HG02678 (cell line): ENCODE results near the gene FBXW5.

Experiments used
- ATAC-seq: cut with Tn5 transposase; IDR thresholded peaks from one replicate; pipeline ENCODE4 v1.9.1; 2021; ENCODE audit warnings: mild to moderate bottlenecking, moderate library complexity; ENCODE audit not compliant: unreplicated experiment

Gene FBXW5

GRCh38 chr9:136949817-136950655, 5.5 kb upstream of the FBXW5 start:
- ATAC-seq, result peak; percentile 86

DNA sequence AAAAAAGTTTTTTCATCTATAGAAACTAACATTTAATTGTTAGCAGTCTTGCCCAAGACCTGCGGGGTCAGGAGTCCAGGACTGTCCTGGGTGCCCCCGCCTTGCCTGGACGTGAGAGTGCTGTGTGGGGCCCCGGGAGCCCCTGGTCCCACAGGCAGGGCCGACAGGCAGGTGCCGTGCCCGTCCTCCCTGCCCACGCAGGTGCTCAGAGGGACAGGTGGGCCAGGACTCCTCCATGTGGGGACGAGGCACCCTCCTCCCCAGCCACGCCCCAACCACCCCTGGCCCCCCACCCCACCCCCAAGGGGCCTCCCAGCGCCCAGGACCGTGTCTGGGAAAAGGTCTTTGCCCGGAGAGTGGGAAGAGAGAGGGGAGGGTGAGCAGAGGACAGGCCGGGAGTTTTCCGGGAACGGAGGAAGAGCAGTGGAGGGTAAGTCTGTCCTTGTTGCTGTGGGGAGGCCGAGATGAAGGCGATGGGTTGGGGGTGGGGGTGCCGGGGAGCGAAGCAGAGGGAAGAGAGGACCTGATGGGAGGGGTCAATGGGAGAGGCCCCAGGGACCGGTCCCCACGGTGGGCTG, 4.8 kb upstream of the FBXW5 start:
- no peak for ATAC-seq

DNA sequence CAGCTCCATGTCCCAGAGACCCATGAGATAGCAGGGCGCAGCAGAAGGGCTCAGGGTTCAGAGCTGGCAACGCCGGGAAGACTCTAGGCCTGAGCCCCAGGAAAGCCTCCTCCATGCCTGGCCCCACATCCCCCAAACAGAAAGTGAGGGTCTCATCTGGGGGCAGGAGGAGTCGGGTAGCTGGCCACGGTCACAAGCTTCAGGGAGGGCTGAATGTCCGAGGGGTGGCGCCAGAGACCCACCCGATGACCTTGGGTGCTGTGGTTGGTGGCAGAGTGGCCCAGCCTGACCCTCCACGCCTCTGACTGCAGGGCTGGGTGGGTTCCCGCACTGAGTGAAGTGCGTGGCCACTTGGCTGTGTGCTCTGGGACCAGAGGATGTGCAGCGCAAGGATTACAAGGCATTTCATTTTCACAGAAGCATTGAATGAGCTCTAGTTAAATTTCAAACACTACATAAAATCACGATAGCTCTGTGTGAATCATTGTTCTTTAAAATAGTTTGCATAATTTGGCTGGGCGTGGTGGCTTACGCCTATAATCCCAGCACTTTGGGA, 3.5 kb upstream of the FBXW5 start:
- ATAC-seq, result no peak

- no peak for ATAC-seq
Measured at GRCh38 chr9:136947028-136947891, 2.7 kb upstream of the FBXW5 start.

- no peak for ATAC-seq
Measured at GRCh38 chr9:136946228-136947027, 1.9 kb upstream of the FBXW5 start.

- ATAC-seq, result no peak
Measured at GRCh38 chr9:136945333-136946227, 1.0 kb upstream of the FBXW5 start.

GRCh38 chr9:136944212-136944518, 373 bp downstream of the FBXW5 start:
- no peak for ATAC-seq

DNA sequence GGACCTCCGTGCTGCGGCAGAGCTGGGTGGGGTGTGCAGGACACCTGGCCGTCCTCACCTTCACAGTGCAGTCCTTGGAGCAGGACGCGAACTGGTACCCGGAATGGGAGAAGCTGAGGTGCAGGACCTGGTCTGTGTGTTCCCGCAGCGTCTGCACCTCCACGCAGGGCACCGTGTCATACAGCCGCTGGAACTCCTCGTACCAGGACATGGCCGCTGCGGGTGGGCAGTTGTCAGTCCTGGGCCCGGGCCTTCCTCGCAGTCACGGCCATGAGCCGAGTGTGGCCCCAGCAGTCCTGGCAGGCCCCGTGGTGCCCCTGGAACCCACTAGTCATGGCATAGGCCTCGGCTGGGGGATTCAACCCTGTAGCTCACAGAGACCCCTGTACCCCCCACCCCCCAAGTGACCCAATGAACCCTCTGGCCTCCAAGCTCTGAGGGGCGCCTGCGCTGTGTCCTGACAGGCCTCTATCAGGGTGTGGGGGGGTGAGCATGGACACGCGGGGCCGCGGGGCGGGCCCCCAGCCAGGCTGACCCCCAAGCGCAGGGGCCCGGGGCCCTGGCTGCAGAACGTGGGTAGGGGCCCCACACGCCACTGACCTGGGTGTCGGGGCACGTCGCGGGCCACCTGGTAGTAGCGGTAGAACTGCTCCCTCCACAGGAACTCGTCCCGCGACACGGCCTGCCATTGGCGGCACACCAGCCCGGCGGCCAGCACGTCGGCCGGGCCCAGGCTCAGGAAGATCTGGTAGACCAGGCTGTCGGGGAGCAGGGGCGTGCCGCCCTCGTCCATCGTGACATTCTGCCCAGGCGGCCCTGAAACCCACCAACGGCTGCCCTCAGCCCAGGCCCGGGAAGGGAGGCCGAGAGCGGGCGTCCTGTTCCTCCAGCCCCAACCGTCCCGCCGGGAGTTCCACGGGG, 987 bp downstream of the FBXW5 start:
- peak; percentile 11 for ATAC-seq

GRCh38 chr9:136942881-136943230, 1.7 kb downstream of the FBXW5 start:
- ATAC-seq, result no peak

DNA sequence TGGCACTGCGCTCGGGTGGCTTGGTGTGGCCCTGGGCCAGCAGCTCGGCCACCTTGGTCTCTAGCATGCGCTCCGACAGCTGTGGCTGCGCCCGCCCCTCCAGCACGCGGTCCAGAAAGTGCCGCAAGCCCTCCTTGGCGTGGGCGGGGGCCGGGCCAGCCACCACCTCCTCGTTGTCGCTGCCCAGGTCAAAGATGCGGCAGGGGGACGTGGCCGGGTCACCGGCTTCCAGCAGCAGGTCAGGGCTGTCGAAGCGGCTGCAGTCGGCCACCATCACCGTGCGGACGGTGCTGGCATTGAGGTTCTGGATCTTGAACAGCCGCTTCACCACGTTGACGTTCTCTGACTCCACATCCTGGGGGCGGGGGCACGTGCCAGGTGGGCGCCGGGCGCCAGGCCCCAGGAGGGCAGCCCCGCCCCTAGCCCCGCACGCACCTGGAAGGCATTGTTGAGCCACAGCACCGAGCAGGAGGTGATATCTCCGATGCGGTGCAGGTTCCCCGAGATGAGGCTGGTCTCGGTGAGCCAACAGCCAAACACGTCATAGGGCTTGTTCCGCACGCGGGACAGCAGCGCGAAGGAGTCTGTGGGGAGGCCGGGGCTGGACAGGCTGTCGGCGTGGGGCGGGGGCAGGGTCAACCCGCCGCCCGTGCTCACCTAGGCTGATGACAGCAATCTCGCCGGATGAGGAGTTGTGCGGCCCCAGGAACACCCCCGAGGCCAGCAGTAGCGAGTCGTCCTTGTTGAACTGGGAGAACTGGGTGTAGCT, 2.2 kb downstream of the FBXW5 start:
- ATAC-seq, result no peak

DNA sequence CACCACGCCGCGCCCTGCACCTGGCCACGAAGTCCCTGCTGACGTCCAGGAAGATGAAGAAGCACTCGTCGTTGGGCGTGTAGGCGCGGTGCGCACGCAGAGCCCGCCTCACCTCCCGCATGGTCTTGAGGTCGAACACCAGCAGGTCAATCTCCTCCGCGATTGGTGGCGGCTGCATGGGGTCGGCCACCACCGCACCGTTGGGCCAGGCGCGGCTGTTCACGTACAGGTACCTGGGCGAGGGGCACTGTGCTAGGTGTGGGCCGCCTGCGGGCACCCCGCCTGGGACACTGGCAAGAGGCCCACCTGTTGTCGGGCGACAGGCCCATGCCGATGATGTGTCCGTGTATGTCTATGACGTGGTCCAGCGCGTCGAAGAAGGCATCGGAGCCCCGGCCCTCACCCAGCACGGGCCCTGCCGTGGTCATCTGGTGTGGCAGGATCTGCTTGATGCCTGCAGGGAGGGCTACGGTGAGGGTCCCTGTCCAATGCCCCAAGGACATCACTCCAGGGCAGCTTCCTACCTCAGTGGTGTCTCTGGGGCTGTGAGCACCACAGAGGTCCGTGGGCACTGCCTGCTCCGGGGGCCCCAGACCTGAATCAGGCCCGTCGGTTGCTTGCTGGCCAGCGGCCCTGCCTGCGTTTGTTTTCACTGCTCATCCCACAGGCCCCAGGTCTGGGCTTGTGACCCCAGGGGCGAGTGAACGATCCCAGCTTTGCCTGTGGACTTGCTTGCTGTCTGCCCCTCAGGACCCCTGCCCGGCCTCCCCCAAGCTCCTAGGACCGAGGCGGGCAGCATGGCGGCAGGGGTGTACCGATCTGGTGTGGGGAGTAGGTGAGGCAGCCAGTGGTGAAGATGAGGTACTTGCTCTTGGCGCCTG, 3.1 kb downstream of the FBXW5 start:
- no peak for ATAC-seq

GRCh38 chr9:136940526-136941230, 3.9 kb downstream of the FBXW5 start:
- ATAC-seq, result no peak

DNA sequence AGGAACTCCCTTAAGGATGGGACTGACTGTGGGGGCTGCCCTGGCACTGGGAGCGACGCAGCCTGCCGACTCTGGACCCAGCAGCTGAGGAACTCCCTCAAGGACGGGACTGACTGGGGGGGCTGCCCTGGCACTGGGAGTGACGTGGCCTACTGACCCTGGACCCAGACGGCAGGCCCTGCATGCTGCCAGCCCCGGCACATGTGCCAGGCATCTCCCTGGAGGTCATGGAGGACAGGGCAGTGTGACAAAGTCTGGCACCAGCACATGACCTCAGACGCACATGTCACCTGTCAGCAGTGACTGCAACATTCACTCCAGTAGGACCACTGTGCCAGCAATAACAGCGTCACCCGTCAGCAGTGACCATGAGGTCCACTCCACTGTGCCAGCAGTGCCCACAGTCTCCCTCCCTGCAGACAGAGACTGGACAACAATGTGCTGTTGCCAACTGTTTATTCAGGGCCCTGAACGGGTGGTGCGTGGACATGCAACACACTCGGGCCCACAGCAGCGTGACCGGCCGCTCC, 4.5 kb downstream of the FBXW5 start:
- no peak for ATAC-seq

DNA sequence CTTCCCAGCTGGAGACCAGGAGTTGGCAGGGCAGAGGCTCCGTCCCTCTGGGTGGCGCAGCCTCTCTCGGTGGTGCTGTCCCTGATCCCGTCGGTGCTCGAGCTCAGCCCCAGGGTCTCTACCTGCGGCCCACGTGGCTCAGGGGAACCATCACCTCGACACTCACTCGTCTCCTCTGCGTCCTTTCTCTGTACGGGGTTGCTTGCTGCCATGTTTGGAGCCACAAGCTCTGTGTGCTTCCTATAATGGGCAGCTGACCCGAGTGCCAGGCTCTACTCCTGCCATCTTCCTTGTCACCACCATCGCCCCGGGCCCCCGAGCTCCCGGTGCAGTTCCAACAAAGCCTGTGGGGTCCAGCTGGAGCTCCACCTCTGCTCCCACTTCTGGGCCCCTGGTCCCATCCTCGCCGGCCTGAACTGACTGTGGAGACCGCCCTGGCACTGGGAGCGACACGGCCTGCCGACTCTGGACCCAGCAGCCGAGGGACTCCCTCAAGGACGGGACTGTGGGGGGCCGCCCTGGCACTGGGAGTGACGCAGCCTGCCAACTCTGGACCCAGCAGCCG, 5.0 kb downstream of the FBXW5 start:
- no peak for ATAC-seq

GRCh38 chr9:136937186-136938001, 7.1 kb downstream of the FBXW5 start:
- ATAC-seq, result no peak
